IPS-18c (cell line): ENCODE results near the gene AAK1.
"Not testable (repeated sequence)": the region's sequence is repeated elsewhere in the genome, so short reads cannot be mapped to it uniquely, and the experiment has no call there.

Source experiments
- H3K4me3 ChIP-seq: 2 replicates; pipeline ENCODE4 v1.7.0; 2013; ENCODE audit warnings: low read depth, mild to moderate bottlenecking, low read length, moderate library complexity; ENCODE audit not compliant: insufficient read depth
- H3K9me3 ChIP-seq: one replicate; pipeline ENCODE4 v1.6.1; 2013; ENCODE audit warnings: mild to moderate bottlenecking, low read length, moderate library complexity; ENCODE audit not compliant: control insufficient read depth, insufficient read depth

The AAK1 gene

GRCh38 chr2:69438580-69438979 is 205.0 kb downstream of the AAK1 start:
- peaks cover 2% of the 10 kb centered on the region for H3K9me3 ChIP-seq
- no peak overlapping the region for H3K4me3 ChIP-seq

GRCh38 chr2:69437751-69438154 is 205.8 kb downstream of the AAK1 start:
- H3K4me3 ChIP-seq: peak overlapping the region; percentile 94
- peaks cover 2% of the 10 kb centered on the region for H3K9me3 ChIP-seq

DNA sequence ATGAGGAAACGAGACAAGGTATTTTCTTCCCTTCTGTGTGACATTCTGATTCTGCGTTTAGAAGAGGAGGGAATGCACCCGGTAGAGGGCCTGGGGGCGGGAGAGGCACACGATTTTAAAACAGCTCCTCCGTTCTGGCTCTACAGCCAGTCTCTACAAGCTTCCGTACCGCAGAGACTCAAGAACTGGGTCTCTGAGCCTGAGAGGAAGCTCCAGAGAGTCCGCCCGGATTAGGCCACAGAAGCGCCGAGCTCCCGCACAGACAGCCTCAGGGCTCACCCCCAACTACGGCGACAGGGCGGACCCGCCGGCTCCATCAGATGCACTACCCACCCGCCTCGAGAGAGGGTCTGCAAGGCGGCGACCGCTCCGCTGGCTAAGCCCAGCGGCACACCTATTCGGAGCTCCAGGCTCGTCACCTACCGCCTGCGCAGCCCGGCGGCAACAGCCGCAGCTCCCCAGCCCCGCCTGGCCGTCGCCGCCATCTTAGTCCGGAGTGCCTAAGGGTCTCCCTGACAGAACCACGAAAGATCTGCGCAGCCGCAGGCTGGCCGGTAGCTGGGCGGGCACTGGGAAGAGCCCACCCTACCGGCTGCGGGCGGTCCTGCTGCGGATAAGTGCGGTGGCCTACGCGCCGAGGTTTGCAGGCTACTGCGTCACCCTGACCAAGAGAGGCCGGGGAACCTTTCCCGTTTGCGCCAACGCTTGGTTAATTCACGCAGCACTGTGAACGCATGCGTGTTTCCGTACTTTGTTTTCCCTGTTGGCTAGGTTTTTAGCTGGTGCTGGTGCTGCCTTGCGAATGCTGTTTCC is 206.4 kb downstream of the AAK1 start, which contains the start of gene NFU1:
TSS of gene NFU1 (minus strand) at position 498 of the 813 bp plus-strand sequence. CDS start at position 485, 13 bp downstream.
- Histone ChIP-seq H3K4me3 (peak within 1 kb of the TSS; percentile 94), H3K9me3 (peaks cover 2% of the 10 kb centered on the region)

DNA sequence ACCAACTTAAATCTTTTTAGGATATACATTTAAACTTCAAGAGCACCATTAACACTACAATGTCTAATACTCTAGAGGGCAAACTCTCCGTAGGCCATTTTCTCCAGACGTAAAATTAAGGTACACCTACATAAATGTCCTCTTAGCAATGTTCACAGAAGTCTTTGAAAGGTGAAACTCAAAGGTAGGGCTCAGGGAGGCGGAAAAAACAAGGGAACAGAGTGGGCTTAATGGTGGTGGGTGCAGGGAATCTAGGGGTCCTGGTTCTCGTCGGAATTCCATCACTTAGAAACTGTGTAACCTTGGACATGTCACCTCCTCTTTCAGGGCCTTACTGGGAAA is 207.0 kb downstream of the AAK1 start:
- Histone ChIP-seq H3K4me3 (peak overlapping the region; percentile 94), H3K9me3 (peaks cover 2% of the 10 kb centered on the region)

GRCh38 chr2:69434753-69435152 is 208.8 kb downstream of the AAK1 start:
- Histone ChIP-seq H3K4me3 (no peak overlapping the region), H3K9me3 (peaks cover 2% of the 10 kb centered on the region)

DNA sequence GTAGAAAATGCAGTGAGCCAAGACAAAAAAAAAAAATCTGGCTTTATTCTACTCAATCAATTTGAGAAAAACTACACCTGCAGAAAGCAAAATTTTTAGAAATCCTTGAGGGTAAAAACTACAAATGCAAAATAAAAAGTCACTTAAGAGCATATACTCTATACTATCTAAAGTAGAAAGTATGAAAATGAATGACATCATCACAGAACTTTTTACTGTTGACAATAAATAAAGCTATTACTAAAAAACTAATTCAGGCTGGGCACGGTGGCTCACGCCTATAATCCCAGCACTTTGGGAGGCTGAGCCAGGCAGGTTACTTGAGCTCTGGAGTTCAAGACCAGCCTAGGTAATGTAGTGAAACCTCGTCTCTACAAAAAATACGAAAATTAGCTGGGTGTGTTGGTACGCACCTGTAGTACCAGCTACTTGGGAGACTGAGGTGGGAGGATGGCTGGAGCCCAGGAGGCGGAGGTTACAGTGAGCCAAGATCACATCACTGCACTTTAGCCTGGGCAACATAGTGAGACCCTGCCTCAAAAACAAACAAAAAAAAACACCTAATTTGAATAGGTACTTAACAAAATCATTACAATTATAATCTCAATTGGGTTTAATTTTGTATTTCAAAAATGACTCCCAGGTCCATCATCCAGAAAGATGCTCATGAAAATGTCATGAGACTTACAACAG is 213.9 kb downstream of the AAK1 start:
- no peaks in the 10 kb centered on the region for H3K9me3 ChIP-seq
- H3K4me3 ChIP-seq: no peak overlapping the region

DNA sequence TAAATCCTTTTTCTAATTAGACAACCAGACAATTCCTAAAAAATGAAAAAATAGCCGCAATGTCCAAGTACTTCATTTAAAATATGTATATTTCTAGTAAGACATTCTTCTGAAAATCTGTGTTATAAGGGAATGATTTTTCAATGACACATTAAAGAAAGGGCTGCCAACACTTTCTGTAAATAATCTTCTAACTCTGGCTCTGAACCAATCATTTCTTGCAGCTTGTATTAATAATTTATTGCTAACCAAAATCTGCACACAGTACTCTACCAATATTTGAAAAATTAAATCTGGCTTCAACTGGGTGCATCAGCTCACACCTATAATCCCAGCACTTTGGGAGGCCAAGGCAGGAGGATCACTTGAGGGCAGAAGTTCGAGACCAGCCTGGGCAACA is 214.6 kb downstream of the AAK1 start:
- Histone ChIP-seq H3K9me3 (no peaks in the 10 kb centered on the region), H3K4me3 (no peak overlapping the region)

GRCh38 chr2:69424419-69424818 is 219.1 kb downstream of the AAK1 start:
- Histone ChIP-seq H3K4me3 (no peak overlapping the region), H3K9me3 (no peaks in the 10 kb centered on the region)

DNA sequence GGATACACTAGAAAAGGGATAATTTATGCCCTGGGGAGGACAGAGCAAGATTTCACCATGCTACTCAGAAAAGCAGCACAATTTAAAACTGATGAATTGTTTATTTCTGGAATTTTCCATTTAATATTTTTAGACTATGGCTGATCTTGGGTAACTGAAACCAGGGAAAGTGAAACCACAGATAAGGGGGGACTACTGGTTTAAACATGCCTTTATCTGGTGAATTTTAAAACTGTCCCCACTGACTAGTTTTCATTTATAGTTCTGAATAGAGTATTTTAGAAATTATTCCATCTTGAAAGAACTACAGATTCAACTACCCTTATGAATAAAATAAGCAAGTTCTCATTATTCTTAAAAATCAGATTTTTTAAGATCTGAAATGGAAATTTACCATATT is 221.3 kb downstream of the AAK1 start:
- H3K9me3 ChIP-seq: no peaks in the 10 kb centered on the region
- H3K4me3 ChIP-seq: no peak overlapping the region

DNA sequence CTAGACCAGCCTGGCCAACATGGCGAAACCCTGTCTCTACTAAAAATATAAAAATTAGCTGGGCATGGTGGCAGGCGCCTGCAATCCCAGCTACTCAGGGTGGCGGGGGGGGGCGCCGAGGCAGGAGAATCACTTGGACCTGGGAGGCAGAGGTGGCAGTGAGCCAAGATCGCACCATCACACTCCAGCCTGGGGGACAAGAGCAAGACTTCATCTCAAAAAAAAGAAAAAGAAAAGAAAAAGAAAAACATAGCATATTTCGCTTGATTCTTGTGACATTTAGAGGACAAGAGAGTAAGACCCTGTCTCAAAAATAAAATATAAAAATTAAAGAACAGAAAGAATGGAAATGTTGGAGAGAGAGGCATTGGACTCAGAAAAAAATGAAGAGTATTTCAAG is 224.4 kb downstream of the AAK1 start:
- not testable (repeated sequence) for H3K4me3 ChIP-seq, H3K9me3 ChIP-seq

GRCh38 chr2:69416147-69416546 is 227.4 kb downstream of the AAK1 start:
- Histone ChIP-seq H3K4me3 (no peak overlapping the region), H3K9me3 (no peaks in the 10 kb centered on the region)
